Measurements from ENCODE around the gene OXGR1.

The OXGR1 gene

GRCh38 chr13:97004096-97004876 lies 10.0 kb upstream of the OXGR1 start:
- Histone ChIP-seq H3K4me3 (replicated peaks; ENCODE audit: insufficient read depth, low read length) (no peak overlapping the region), H3K27me3 (ENCODE audit: insufficient read depth, poor library complexity, severe bottlenecking) (peaks cover 8% of the 10 kb centered on the region), H3K27ac (replicated peaks) (no peak overlapping the region)
- no peak for DNase-seq (ENCODE audit: low read depth in 1 of 2, low spot score in 1 of 2)
- TF ChIP-seq CTCF (IDR thresholded peaks at IDR 0.05; ENCODE audit: insufficient read depth, low read length) (no peak), REST (IDR thresholded peaks at IDR 0.05; ENCODE audit: insufficient replicate concordance, low read depth) (no peak), SPI1 (IDR thresholded peaks at IDR 0.05; ENCODE audit: borderline replicate concordance, low read depth) (no peak), GABPA (IDR thresholded peaks at IDR 0.05; ENCODE audit: low read depth) (no peak), POLR2AphosphoS5 (IDR thresholded peaks at IDR 0.05; ENCODE audit: low read depth) (no peak)

GRCh38 chr13:97003071-97003470 lies 8.8 kb upstream of the OXGR1 start:
- H3K27me3 ChIP-seq (ENCODE audit: insufficient read depth, poor library complexity, severe bottlenecking) = peaks cover 9% of the 10 kb centered on the region
- H3K27ac ChIP-seq (replicated peaks) = no peak overlapping the region
- no peak overlapping the region for H3K4me3 ChIP-seq (replicated peaks; ENCODE audit: insufficient read depth, low read length)
- no peak for TF ChIP-seq GABPA (IDR thresholded peaks at IDR 0.05; ENCODE audit: low read depth)
- TF ChIP-seq REST (IDR thresholded peaks at IDR 0.05; ENCODE audit: insufficient replicate concordance, low read depth) = no peak
- no peak for DNase-seq (ENCODE audit: low read depth in 1 of 2, low spot score in 1 of 2)

- H3K27me3 ChIP-seq (ENCODE audit: insufficient read depth, poor library complexity, severe bottlenecking) = peaks cover 12% of the 10 kb centered on the region
- DNase-seq (ENCODE audit: low read depth in 1 of 2, low spot score in 1 of 2) = no peak
- no peak overlapping the region for H3K4me3 ChIP-seq (replicated peaks; ENCODE audit: insufficient read depth, low read length)
- H3K27ac ChIP-seq (replicated peaks) = no peak overlapping the region
- no peak for TF ChIP-seq REST (IDR thresholded peaks at IDR 0.05; ENCODE audit: insufficient replicate concordance, low read depth)
- no peak for TF ChIP-seq CTCF (IDR thresholded peaks at IDR 0.05; ENCODE audit: insufficient read depth, low read length)
- TF ChIP-seq GABPA (IDR thresholded peaks at IDR 0.05; ENCODE audit: low read depth) = no peak
- no peak for TF ChIP-seq POLR2AphosphoS5 (IDR thresholded peaks at IDR 0.05; ENCODE audit: low read depth)
- TF ChIP-seq SPI1 (IDR thresholded peaks at IDR 0.05; ENCODE audit: borderline replicate concordance, low read depth) = no peak
Measured at GRCh38 chr13:97002581-97002980, 8.3 kb upstream of the OXGR1 start.

Data from HL-60 (cell line).